ENCODE results near the gene CAPN13. TPM values are rescaled to one million over a fixed set of nuclear protein-coding genes. Genes with fewer than 3 reads are reported as not detected.

The CAPN13 gene
- total RNA-seq, 6 donors from 2014 or later, result 9.4 to 46.1 (median 17.5) TPM

DNA sequence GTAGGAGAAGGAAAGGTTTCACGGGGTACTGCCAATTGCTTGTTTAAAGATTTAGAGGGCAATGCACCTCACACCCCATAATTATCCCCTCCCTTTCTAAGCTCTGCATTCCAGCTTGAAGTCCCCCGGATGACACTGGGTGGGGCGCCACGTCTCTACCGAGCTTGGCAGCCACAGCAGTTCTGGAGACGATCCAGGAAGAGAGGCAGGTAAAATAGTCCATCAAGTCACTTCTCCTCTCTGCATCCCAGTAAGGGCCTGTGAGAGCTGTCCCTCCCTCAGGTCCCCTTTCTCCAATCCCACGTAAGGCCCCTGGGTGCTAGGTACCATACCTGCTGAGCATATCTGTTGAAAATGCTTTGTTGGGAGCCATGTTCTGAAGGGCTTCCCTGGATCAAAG is 65.7 kb downstream of the CAPN13 start:
- H3K27ac ChIP-seq, result no peak overlapping the region
- TF ChIP-seq POLR2AphosphoS5 (IDR thresholded peaks at IDR 0.05), result no peak
- TF ChIP-seq POLR2A (IDR thresholded peaks at IDR 0.05), result no peak
- TF ChIP-seq CTCF (IDR thresholded peaks at IDR 0.05), result no peak
- TF ChIP-seq EP300 (IDR thresholded peaks at IDR 0.05), result no peak
- H3K36me3 ChIP-seq, result no peaks in the 10 kb centered on the region
- no peak for DNase-seq
- no peaks in the 10 kb centered on the region for H3K27me3 ChIP-seq
- no peaks in the 10 kb centered on the region for H3K9me3 ChIP-seq
- 78 to 82% methylated on average over 4 to 7 of the region's 7 CpGs for WGBS, 2 donors
- H3K4me1 ChIP-seq, result no peaks in the 10 kb centered on the region
- H3K4me3 ChIP-seq, result no peak overlapping the region
- ATAC-seq (ENCODE audit: low FRiP score in 2 of 2), result no peak

GRCh38 chr2:30738141-30738911 is 68.9 kb downstream of the CAPN13 start:
- DNase-seq, result no peak
- Histone ChIP-seq H3K4me3 (no peak overlapping the region), H3K27ac (no peak overlapping the region), H3K27me3 (no peaks in the 10 kb centered on the region), H3K9me3 (no peaks in the 10 kb centered on the region), H3K4me1 (no peaks in the 10 kb centered on the region), H3K36me3 (no peaks in the 10 kb centered on the region)
- TF ChIP-seq CTCF (IDR thresholded peaks at IDR 0.05) (no peak), POLR2AphosphoS5 (IDR thresholded peaks at IDR 0.05) (no peak), EP300 (IDR thresholded peaks at IDR 0.05) (no peak), POLR2A (IDR thresholded peaks at IDR 0.05) (no peak)
- ATAC-seq (ENCODE audit: low FRiP score in 2 of 2), result no peak
- 77 to 79% methylated on average over 6 to 7 of the region's 7 CpGs for WGBS, 2 donors

- Histone ChIP-seq H3K36me3 (no peaks in the 10 kb centered on the region), H3K9me3 (no peaks in the 10 kb centered on the region), H3K27me3 (no peaks in the 10 kb centered on the region), H3K27ac (no peak overlapping the region), H3K4me3 (no peak overlapping the region), H3K4me1 (no peaks in the 10 kb centered on the region)
- ATAC-seq (ENCODE audit: low FRiP score in 2 of 2) (no peak), DNase-seq (no peak)
- WGBS, 2 donors, result 87 to 92% methylated on average over 8 of the region's 8 CpGs
- TF ChIP-seq POLR2AphosphoS5 (IDR thresholded peaks at IDR 0.05), result no peak
- no peak for TF ChIP-seq POLR2A (IDR thresholded peaks at IDR 0.05)
- no peak for TF ChIP-seq EP300 (IDR thresholded peaks at IDR 0.05)
Observed at GRCh38 chr2:30737326-30737610, 70.0 kb downstream of the CAPN13 start.

DNA sequence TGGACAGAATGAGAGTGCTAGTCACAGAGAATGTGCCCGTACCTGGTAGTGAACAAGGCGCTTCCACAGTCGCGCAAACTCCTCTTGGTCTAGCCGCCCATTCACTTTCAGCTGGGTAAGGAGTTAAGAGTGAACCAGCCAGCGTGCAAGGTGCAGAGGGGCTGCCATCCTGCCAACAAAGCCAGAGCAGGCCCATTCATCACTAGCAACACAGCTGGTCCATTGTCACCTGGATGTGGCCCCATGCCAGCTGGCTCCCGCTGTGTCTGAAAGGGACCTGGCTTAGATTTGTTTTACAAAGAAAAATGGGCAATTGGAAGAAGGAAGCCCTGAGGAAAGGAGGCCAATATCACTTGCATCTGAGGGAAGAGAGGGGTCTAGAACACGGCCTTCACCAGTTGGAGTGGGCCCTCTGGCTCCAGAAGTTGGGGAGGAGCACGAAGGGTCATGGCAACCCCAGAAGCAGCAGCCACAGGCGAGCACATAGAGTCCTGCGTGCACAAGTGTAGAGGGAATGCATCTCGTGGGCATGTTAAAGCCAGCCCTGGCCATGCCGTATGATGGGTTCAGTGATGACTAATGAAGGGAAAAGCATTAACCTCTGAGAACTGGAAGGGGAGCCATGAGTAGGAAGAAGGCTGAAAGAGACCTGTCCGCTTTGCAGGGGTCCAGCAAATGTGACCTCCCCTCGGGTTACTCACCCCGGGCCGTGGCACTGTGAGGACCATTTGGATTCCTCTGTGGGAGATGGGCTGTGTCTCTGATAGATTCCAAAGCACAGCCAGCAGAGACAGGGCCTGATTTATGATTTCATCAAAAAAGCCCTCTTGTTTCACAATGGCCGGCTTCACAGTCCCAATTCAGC is 70.6 kb downstream of the CAPN13 start:
- no peak for DNase-seq
- WGBS, 2 donors, result 89 to 90% methylated on average over 17 to 18 of the region's 18 CpGs
- H3K36me3 ChIP-seq, result no peaks in the 10 kb centered on the region
- H3K4me1 ChIP-seq, result no peaks in the 10 kb centered on the region
- no peak overlapping the region for H3K4me3 ChIP-seq
- no peaks in the 10 kb centered on the region for H3K9me3 ChIP-seq
- H3K27ac ChIP-seq, result no peak overlapping the region
- no peak for ATAC-seq (ENCODE audit: low FRiP score in 2 of 2)
- TF ChIP-seq POLR2A (IDR thresholded peaks at IDR 0.05), result no peak
- no peak for TF ChIP-seq POLR2AphosphoS5 (IDR thresholded peaks at IDR 0.05)
- TF ChIP-seq EP300 (IDR thresholded peaks at IDR 0.05), result no peak
- H3K27me3 ChIP-seq, result no peaks in the 10 kb centered on the region

- Histone ChIP-seq H3K4me3 (no peak overlapping the region), H3K36me3 (no peaks in the 10 kb centered on the region), H3K9me3 (no peaks in the 10 kb centered on the region), H3K4me1 (no peaks in the 10 kb centered on the region), H3K27ac (no peak overlapping the region), H3K27me3 (no peaks in the 10 kb centered on the region)
- no peak for DNase-seq
- TF ChIP-seq POLR2A (IDR thresholded peaks at IDR 0.05) (no peak), EP300 (IDR thresholded peaks at IDR 0.05) (no peak), CTCF (IDR thresholded peaks at IDR 0.05) (no peak), POLR2AphosphoS5 (IDR thresholded peaks at IDR 0.05) (no peak)
- 65 to 69% methylated on average over 12 to 15 of the region's 15 CpGs for WGBS, 2 donors
- ATAC-seq (ENCODE audit: low FRiP score in 2 of 2), result no peak
Observed at GRCh38 chr2:30733876-30734520, 73.2 kb downstream of the CAPN13 start.

All from upper lobe of left lung (tissue), 6 donors.